GM18526 (cell line): ENCODE measurements around the gene RELL2.

Experiments
- POLR2A ChIP-seq: IDR thresholded peaks from 3 replicates; pipeline ENCODE4 v1.6.1; 2011; ENCODE audit not compliant: insufficient read length; ENCODE audit errors: extremely low read depth

RELL2 gene

DNA sequence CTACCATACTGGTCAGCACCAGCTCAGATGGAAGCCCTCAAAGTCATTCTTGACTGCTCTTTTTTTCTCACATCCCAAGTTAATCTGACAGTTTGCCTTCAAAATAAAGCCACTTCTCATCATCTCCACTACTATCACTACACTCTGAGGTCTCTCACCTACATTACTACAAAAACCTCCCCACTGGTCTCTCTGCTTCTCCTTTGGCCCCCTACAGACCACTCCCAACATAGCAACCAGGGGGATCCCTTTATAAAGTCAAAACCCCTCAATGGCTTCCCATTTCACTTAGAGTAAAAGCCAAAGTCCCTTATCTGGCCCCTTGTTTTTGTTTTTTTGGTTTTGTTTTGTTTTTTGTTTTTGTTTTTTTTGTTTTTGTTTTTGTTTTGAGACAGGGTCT lies 40.6 kb downstream of the RELL2 start:
- no peak for TF ChIP-seq POLR2A

DNA sequence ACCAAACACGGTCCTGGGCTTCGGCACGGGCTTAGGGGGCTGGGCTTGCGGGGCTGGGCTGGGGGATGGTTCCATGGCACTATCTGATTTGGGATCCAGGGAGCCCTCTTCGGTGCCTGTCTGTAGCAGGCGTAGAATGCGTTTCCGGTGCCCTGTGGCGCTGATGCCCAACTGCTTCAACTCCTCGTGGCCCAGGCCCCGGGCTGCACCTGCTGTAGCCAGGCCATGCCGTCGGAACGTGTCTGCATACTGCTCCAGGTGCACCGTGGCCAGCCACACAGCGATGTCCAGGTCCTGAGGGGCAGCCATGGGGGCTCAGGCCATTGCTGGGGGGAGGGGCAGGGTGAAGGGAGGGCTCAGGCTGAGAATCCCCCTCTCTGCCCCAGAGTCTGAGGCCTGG lies 43.4 kb downstream of the RELL2 start:
- TF ChIP-seq POLR2A, result no peak

DNA sequence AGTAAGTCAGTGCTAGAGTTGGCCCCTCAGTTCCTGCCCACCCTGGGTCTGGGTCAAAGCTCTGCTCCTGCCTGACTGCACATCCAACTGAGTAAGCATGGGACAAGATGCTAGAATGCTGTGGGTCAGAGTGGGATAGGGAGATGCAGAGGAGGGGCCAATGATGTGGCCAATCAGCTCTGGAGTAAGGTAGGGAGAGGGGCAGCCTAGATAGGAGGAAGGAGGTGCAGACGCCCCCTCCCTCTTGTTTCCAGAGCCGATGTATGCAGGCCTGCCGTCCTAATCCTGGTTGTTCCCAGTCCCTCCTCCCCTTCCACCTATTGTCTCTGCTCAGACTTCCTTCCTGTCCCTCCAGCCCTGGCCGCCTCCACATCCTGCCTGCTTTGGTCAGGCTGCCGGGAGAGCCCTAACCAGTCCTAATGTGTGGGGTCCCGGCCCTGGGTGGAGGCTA lies 44.0 kb downstream of the RELL2 start:
- no peak for TF ChIP-seq POLR2A

DNA sequence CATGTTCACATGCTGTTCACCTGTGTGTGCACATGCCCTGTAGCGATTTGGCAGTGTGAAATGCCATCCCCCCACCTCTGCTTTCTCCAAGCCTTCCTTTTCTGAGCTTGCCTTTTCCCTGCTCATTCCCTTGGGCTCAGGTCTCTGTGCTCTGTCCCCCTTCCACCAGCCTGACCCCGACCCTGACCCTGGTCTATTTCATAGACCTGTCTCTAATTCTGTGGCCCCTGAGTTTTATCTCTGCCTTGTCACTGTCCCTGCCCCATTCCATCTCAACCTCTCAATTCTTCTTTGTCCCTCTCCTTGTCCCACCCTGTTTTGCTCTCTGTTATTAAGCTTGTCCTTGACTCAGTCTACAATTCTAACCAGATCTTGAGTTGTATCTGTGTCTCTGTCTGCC lies 44.5 kb downstream of the RELL2 start:
- TF ChIP-seq POLR2A, result no peak

DNA sequence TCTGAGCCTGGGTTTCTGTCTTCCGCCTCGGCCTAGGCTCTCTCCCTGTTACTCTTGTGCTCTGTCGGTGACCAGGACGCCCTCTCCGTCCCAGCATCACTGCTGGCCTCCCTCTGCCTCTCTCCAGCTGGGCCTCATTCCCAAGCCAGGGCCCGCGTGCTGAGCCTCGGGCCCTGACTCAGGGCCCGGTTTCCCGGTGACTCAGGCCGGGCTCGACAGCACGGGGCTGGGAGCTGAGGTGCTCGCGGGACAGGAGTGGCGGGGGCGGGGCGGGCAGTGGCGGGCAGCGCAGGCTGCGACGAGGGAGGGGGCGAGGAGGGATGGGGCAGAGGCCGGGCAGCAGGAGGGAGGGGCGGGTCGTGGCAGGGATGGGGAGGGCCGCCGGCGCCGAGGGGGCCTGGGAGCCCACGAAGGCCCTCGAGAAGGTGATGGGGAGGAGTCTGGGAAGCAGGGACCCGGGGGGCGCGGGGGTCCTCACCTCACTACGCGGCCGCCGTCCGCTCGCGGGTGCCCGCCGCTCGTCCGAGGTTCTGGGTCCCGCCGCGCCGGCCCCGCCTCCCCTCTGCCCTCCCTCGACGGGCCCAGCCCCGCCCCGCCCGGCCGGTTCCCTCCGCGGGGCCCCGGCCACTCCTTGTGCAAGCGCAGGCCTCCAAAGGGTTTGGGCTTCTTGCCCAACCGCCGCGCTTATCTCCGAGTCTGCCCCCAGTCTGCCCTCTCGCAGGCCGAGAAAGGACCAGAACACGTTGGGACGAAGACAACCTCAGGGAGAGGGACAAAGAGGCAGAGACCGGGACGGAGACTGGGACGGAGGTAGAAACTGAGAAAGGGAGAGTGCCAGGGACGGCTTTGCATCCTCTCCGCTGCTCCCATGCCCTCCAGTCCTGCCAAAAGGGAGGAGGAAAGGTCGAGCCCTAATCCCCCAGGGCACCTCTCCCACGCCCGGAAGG lies 45.2 kb downstream of the RELL2 start, which contains the start of gene ARAP3:
TSS of gene ARAP3 (minus strand) at position 536 of the 947 bp plus-strand sequence. CDS start 1,744 bp downstream, outside the sequence.
- TF ChIP-seq POLR2A, result no peak

DNA sequence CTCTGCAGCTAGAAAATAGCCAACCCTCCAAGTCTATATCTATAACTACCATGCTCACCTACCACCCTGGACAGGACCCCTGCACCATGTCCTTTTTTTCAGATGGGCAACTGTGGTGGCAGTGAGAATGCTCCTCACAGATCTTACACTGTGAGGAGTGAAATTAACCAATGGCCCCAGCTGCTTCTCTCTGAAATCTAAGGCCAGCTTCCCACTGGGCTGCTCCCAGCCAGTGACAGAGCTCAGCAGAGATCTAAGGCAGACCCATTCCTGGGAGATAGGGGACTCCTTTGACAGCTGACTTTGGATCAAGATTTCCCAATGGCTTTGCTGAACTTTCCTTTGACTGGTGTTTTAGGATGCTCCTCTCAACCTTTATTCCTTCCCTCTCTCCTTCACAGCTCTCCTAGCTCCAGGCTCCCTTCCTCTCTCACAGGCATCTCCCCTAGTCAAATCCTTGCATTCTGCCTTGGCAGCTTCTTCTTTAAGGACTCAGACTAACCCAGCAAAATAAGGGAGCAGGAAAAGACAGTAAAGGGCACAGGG lies 46.9 kb downstream of the RELL2 start:
- TF ChIP-seq POLR2A, result no peak

DNA sequence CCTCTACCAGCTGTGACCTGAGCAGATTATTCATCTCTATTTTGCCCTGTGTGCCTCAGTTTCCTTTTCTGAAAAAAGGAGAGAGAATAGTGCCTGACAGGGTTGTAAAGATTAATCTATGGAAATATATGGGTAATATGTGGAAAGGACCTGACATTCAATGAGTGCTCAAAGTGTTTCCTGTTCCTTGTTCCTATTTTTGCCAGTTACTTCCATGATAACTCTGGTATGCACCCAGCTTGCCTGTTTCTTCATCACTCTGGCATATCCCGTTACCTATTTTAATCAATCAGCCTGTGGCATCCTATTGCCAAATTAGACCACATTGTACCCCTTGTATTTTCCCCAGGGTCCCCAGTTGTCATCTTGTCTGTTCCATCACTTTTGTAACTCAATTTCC lies 48.8 kb downstream of the RELL2 start:
- TF ChIP-seq POLR2A, result no peak

DNA sequence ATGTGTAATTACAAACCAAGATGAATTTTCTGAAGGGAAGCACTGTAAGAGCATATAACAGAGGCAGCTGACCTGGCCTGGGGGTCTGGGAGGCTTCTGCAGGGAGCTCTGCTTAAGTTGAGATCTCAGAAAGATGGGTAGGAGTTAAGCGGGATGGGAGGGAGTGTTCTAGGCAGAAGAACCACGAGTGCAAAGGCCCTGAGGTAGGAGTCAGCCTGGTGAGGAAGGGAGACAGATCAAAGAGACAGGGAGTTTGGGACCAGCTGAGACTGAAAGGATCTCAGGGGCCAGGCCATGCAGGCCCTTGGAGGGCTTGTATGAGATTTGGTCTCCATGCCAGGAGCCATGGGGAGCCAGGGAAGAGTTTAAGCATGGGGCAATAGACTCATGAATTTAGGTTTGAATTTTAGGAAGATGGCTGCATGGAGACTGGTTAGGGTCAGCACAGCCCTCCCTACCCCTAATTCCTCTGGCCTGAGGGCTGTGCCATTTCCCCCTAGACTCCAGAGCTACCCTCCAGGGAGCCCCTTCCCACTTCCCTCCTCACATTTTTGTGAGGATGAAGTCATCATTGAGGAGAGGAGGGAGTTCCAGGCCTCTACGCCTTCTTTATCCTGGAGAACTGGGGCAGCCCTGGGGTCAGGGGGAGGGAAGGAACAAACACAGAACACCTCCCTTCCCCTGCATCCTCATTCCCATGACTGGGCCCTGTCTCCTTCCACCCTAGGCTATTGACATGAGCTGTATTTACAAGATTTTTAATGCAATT lies 50.0 kb downstream of the RELL2 start:
- TF ChIP-seq POLR2A, result no peak
